Hepatocyte (in vitro differentiated cells): ENCODE data around the gene GULP1.

ENCODE experiments used
- EZH2phosphoT487 ChIP-seq: fragments of 200-600 bp; sonication (generic); IDR thresholded peaks from one replicate; pipeline ENCODE4 v1.6.1; 2018; ENCODE audit warnings: antibody characterized with exemption, mild to moderate bottlenecking, low read depth, moderate library complexity; ENCODE audit not compliant: unreplicated experiment, severe bottlenecking
- TF ChIP-seq, protein P1 (sequence below): fragments of 200-600 bp; sonication (generic); IDR thresholded peaks from 2 replicates; pipeline ENCODE4 v1.5.1; 2016; ENCODE audit warnings: antibody characterized with exemption, mild to moderate bottlenecking; ENCODE audit not compliant: poor library complexity

DNA sequence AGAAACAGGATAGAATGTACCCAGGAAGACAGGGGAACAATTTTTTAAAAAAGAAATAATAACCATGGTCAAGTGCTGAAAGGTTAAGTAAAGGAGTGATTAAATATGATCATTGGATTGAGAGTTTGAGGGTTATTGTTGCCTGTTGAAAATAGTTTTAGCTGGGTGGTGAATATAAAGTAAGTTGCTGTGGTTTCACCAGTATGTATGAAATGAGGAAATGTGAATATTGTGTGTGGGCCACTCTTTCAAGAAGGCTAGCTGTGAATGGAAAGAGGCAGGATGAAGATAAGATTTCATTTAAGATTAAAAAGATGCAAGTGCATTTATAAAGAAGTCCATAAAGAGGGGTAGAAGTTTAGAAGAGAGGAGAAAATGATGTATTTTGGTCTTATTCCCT is 53.8 kb downstream of the GULP1 start:
- TF ChIP-seq, protein P1, sequence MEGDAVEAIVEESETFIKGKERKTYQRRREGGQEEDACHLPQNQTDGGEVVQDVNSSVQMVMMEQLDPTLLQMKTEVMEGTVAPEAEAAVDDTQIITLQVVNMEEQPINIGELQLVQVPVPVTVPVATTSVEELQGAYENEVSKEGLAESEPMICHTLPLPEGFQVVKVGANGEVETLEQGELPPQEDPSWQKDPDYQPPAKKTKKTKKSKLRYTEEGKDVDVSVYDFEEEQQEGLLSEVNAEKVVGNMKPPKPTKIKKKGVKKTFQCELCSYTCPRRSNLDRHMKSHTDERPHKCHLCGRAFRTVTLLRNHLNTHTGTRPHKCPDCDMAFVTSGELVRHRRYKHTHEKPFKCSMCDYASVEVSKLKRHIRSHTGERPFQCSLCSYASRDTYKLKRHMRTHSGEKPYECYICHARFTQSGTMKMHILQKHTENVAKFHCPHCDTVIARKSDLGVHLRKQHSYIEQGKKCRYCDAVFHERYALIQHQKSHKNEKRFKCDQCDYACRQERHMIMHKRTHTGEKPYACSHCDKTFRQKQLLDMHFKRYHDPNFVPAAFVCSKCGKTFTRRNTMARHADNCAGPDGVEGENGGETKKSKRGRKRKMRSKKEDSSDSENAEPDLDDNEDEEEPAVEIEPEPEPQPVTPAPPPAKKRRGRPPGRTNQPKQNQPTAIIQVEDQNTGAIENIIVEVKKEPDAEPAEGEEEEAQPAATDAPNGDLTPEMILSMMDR: no peak
- no peak for TF ChIP-seq EZH2phosphoT487
